Suprapubic skin (tissue), 4 donors: Measurements from ENCODE around the gene C11orf91. TPM values are rescaled to one million over a fixed set of nuclear protein-coding genes. Genes with fewer than 3 reads are reported as not detected.
"Not testable (repeated sequence)": the region's sequence is repeated elsewhere in the genome, so short reads cannot be mapped to it uniquely, and the experiment has no call there.

Source experiments
- DNase-seq, 2 donors: peaks; one replicate each; pipeline ENCODE4 v3.0.0-alpha.2; 2019; ENCODE audit warnings: low spot score in 2 of 2
- H3K27ac ChIP-seq: fragments of 200-600 bp; sonication (generic); one replicate; pipeline ENCODE4 v1.5.1; 2019
- H3K27me3 ChIP-seq: fragments of 200-600 bp; sonication (generic); one replicate; pipeline ENCODE4 v1.5.1; 2019
- H3K36me3 ChIP-seq: fragments of 200-600 bp; sonication (generic); one replicate; pipeline ENCODE4 v1.5.1; 2019
- H3K4me1 ChIP-seq: fragments of 200-600 bp; sonication (generic); one replicate; pipeline ENCODE4 v1.5.1; 2019
- H3K4me3 ChIP-seq: fragments of 200-600 bp; sonication (generic); one replicate; pipeline ENCODE4 v1.5.1; 2019; ENCODE audit warnings: mild to moderate bottlenecking
- H3K9me3 ChIP-seq: fragments of 200-600 bp; sonication (generic); one replicate; pipeline ENCODE4 v1.5.1; 2019
- EP300 ChIP-seq: sonication (generic); formaldehyde crosslinking; IDR thresholded peaks from one replicate; pipeline ENCODE4 v1.6.1; 2017; ENCODE audit warnings: antibody characterized with exemption
- POLR2A ChIP-seq, 2 donors: fragments of 450-650 bp; IDR thresholded peaks; one replicate each; pipeline ENCODE4 v1.6.1; 2017; ENCODE audit warnings: antibody characterized with exemption in 2 of 2, mild to moderate bottlenecking in 2 of 2, moderate library complexity in 2 of 2
- POLR2AphosphoS5 ChIP-seq, 3 donors: sonication (generic); formaldehyde crosslinking; IDR thresholded peaks; one replicate each; pipeline ENCODE4 v1.6.1; 2017; ENCODE audit warnings: antibody characterized with exemption in 3 of 3
- WGBS: methylation state at CpG from one replicate; pipeline ENCODE4 v1.1.5; 2018; 5-methylcytosine and 5-hydroxymethylcytosine counted together
- total RNA-seq, 4 donors: library from RNA; depleted of rRNA; stranded (reverse); fragments of >200 nt; gene quantifications; one replicate each; pipeline ENCODE4 v1.1.0, GENCODE V29; 2016
- TF ChIP-seq, protein P1 (sequence below), 2 donors: fragments of 200-600 bp in 1 of 2; fragments of 450-650 bp in 1 of 2; sonication (generic) in 1 of 2; IDR thresholded peaks; one replicate each; pipeline ENCODE4 v1.5.1; 2016 to 2019; ENCODE audit warnings: antibody characterized with exemption in 2 of 2, mild to moderate bottlenecking in 1 of 2, moderate library complexity in 1 of 2

Gene C11orf91
- total RNA-seq, 4 donors from 2014 or later, result not detected

- H3K4me1 ChIP-seq, result peaks cover 7% of the 10 kb centered on the region
- H3K27me3 ChIP-seq, result no peaks in the 10 kb centered on the region
- H3K4me3 ChIP-seq, result no peak overlapping the region
- no peak overlapping the region for H3K27ac ChIP-seq
- no peaks in the 10 kb centered on the region for H3K9me3 ChIP-seq
- TF ChIP-seq POLR2A (IDR thresholded peaks at IDR 0.05) (no peak), POLR2AphosphoS5 (IDR thresholded peaks at IDR 0.05) (no peak), EP300 (no peak)
- TF ChIP-seq, protein P1, sequence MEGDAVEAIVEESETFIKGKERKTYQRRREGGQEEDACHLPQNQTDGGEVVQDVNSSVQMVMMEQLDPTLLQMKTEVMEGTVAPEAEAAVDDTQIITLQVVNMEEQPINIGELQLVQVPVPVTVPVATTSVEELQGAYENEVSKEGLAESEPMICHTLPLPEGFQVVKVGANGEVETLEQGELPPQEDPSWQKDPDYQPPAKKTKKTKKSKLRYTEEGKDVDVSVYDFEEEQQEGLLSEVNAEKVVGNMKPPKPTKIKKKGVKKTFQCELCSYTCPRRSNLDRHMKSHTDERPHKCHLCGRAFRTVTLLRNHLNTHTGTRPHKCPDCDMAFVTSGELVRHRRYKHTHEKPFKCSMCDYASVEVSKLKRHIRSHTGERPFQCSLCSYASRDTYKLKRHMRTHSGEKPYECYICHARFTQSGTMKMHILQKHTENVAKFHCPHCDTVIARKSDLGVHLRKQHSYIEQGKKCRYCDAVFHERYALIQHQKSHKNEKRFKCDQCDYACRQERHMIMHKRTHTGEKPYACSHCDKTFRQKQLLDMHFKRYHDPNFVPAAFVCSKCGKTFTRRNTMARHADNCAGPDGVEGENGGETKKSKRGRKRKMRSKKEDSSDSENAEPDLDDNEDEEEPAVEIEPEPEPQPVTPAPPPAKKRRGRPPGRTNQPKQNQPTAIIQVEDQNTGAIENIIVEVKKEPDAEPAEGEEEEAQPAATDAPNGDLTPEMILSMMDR (IDR thresholded peaks at IDR 0.05), result no peak
- H3K36me3 ChIP-seq, result no peaks in the 10 kb centered on the region
- DNase-seq, result no peak
- 93% methylated on average over 17 of the region's 18 CpGs for WGBS
These were observed 32.7 kb downstream of the C11orf91 start for GRCh38 chr11:33667819-33668467.

DNA sequence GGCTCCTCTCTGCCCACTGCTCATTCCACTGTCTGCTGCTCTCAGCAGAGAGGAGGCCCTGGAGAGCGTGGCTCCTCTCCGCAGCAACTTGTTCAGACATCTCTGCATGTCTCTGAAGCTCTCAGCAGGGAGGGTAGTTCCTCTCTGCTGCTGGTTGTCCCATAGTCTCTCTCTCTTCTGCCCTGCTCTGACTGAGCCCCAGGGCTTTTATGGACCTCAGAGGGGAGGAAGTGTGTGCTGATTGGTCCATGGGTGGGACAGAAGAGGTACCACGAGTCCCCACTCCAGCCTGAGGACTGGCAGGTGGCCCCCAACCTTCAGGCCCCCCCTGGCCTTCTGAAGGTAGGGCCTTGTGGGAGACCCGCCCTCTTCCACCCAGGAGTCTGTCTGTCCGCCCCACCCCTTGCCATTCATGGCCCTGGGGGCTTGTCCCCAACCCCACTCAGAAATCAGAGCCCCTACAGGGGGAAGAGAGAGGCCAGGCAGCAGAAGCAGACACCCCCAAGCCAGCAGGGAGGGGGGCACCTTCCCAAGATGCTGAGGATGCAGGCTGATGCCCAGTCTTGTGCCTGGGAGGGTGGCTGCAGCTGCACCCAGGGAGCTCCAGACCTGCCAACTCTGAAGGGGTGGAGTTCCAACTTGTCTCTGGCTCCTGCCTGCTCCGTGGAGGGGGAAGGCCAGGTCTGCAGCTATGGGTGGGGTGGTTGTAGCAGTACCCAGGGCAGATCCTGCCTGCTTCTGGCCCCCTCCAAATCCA lies 35.1 kb downstream of the C11orf91 start:
- Histone ChIP-seq H3K4me3 (no peak overlapping the region), H3K9me3 (no peaks in the 10 kb centered on the region), H3K27ac (no peak overlapping the region), H3K4me1 (peaks cover 7% of the 10 kb centered on the region), H3K27me3 (no peaks in the 10 kb centered on the region), H3K36me3 (no peaks in the 10 kb centered on the region)
- WGBS, result 64% methylated on average over 6 of the region's 6 CpGs
- no peak for DNase-seq
- TF ChIP-seq POLR2A (IDR thresholded peaks at IDR 0.05) (no peak), POLR2AphosphoS5 (IDR thresholded peaks at IDR 0.05) (no peak), EP300 (no peak)
- TF ChIP-seq, protein P1 (IDR thresholded peaks at IDR 0.05), result no peak

- TF ChIP-seq POLR2AphosphoS5 (IDR thresholded peaks at IDR 0.05), result no peak
- no peak for TF ChIP-seq EP300
- TF ChIP-seq POLR2A (IDR thresholded peaks at IDR 0.05), result no peak
- TF ChIP-seq, protein P1 (IDR thresholded peaks at IDR 0.05), result no peak
- H3K9me3 ChIP-seq, result no peaks in the 10 kb centered on the region
- DNase-seq, result no peak
- no peak overlapping the region for H3K27ac ChIP-seq
- H3K36me3 ChIP-seq, result no peaks in the 10 kb centered on the region
- 69% methylated on average over 4 of the region's 4 CpGs for WGBS
- peaks cover 7% of the 10 kb centered on the region for H3K4me1 ChIP-seq
- no peak overlapping the region for H3K4me3 ChIP-seq
- no peaks in the 10 kb centered on the region for H3K27me3 ChIP-seq
These were observed 35.8 kb downstream of the C11orf91 start for GRCh38 chr11:33664827-33665226.

DNA sequence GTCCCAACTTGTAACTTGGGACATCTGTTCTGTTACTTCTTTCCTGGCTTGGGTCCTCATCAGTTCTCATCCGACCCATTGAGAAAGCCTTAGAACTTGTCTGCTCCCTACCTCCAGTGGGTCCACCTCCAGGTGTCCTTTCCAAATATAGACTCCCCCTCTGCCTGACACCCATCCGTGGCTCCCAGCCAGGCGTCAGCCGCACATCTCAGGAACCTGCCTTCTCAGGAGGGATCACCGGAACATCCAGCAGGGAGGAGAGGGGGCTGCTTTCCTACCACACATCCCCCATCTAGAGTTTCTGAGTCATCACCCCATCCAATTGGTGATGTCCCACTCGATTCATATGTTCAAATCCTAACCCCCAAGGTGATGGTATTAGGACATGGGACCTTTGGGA lies 36.5 kb downstream of the C11orf91 start:
- WGBS, result 92% methylated on average over 6 of the region's 6 CpGs
- no peak overlapping the region for H3K4me3 ChIP-seq
- no peaks in the 10 kb centered on the region for H3K9me3 ChIP-seq
- TF ChIP-seq POLR2AphosphoS5 (IDR thresholded peaks at IDR 0.05), result no peak
- no peak for TF ChIP-seq EP300
- TF ChIP-seq, protein P1 (IDR thresholded peaks at IDR 0.05), result no peak
- no peak for TF ChIP-seq POLR2A (IDR thresholded peaks at IDR 0.05)
- H3K36me3 ChIP-seq, result no peaks in the 10 kb centered on the region
- H3K4me1 ChIP-seq, result peaks cover 7% of the 10 kb centered on the region
- DNase-seq, result no peak
- H3K27me3 ChIP-seq, result no peaks in the 10 kb centered on the region
- no peak overlapping the region for H3K27ac ChIP-seq

GRCh38 chr11:33663121-33663520 lies 37.5 kb downstream of the C11orf91 start:
- no peak for DNase-seq
- H3K36me3 ChIP-seq, result no peaks in the 10 kb centered on the region
- H3K4me1 ChIP-seq, result peaks cover 7% of the 10 kb centered on the region
- H3K9me3 ChIP-seq, result no peaks in the 10 kb centered on the region
- no peak overlapping the region for H3K4me3 ChIP-seq
- no peaks in the 10 kb centered on the region for H3K27me3 ChIP-seq
- TF ChIP-seq, protein P1 (IDR thresholded peaks at IDR 0.05), result no peak
- TF ChIP-seq POLR2A (IDR thresholded peaks at IDR 0.05) (no peak), POLR2AphosphoS5 (IDR thresholded peaks at IDR 0.05) (no peak), EP300 (no peak)
- no peak overlapping the region for H3K27ac ChIP-seq

DNA sequence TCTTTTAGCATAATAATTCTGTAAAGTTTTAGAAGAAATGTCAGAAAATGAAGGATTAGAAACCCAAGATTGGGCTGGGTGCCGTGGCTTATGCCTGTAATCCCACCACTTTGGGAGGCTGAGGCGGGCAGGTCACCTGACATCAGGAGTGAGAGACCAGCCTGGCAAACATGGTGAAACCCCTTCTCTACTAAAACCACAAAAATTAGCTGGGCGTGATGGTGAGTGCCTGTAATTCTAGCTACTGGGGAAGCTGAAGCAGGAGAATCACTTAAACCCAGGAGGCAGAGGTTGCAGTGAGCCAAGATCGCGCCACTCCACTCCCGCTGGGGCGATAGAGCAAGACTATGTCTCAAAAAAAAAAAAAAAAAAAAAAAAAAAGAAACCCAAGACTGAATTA lies 39.1 kb downstream of the C11orf91 start:
- not testable (repeated sequence) for DNase-seq, H3K4me3 ChIP-seq, H3K36me3 ChIP-seq, H3K9me3 ChIP-seq, H3K27me3 ChIP-seq, H3K27ac ChIP-seq
- peaks cover 12% of the 10 kb centered on the region for H3K4me1 ChIP-seq
- WGBS, result 92% methylated on average over 7 of the region's 7 CpGs
